ENCODE measurements around the gene SCGB3A1.

DNA sequence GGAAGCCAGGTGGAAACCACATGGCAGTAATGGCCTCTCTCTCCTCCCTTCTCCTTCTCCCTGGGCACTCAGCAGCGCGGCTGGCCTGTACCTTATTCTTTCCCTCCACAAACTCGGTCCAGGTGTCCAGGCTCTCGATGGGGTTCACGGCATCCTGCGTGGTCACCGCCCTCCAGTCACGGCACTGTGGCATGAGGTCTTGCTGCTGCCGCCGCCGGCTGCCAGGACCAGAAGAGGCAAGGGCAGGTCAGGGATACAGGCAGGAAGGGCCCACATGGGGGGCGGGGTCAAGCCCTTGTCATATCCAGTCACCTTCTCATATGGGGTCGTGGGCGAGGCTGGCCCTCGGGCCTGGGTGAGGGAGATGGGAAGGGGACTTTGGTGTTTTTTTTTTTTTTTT, 32.5 kb upstream of the SCGB3A1 start:
- TF ChIP-seq CTCF (IDR thresholded peaks at IDR 0.05) (no peak), POLR2A (IDR thresholded peaks at IDR 0.05) (no peak)
